HG03066 (cell line): Measurements from ENCODE around the gene RHBDL1.

Source experiments
- ATAC-seq: cut with Tn5 transposase; IDR thresholded peaks from one replicate; pipeline ENCODE4 v1.9.1; 2021; ENCODE audit warnings: low read depth; ENCODE audit not compliant: unreplicated experiment

RHBDL1 gene

GRCh38 chr16:652454-653305, 22.8 kb upstream of the RHBDL1 start:
- ATAC-seq, result no peak

- ATAC-seq, result no peak
Measured at GRCh38 chr16:654034-654433, 21.4 kb upstream of the RHBDL1 start.

GRCh38 chr16:657487-657886, 18.0 kb upstream of the RHBDL1 start:
- ATAC-seq, result no peak

DNA sequence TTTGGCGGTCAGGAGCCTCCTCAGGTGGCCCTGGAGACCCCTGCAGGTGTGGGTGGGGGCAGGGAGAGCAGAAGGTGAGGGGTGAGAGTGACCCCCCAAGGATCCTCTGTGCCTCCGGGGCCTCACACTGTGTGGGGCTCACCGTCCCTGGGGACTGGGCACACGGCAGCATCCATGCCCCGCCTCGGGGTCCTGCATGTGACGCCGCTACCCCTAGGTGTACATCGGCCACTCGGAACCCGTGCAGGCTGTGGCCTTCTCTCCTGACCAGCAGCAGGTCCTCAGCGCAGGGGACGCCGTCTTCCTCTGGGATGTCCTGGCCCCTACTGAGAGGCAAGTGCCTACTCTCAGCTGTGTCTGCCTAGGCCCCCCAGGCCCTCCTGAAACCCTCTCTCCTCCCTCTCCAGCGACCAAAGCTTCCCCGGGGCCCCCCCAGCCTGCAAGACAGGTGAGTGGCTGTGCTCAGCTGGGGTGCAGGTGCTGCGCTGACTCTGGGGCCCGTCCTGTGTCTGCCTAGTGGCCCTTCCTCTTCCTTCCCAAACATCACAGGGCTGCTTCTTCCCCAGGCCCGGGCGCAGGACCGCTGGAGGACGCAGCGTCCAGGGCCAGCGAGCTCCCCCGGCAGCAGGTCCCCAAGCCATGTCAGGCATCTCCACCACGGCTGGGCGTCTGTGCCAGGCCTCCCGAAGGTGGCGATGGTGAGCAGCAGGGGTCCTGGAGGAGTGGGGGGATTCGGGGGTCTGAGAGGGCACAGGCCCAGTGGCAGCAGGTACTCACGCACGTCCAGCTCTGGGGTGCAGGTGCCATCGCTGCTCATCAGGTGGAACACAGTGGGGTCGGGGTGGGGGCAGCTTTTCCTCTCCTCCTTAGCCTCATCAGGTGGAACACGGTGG, 16.5 kb upstream of the RHBDL1 start:
- no peak for ATAC-seq

- ATAC-seq, result no peak
Measured at GRCh38 chr16:659618-660017, 15.9 kb upstream of the RHBDL1 start.

DNA sequence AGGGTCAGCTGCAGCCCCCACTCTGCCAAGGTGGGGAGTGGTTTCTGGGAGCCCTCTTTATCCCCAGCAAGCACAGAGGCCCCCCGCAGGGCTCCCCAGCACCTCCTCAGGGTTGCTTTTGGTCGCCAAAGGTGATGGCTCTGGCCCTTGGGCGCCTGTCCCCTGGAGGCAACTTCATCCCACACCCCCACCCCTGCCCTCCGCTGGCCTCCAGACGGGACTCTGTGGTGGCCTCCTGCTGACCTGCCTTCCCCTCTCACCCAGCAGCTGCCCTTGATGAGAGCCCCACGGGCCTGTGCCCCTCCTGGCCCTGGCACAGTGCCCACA, 15.4 kb upstream of the RHBDL1 start:
- ATAC-seq, result no peak

- ATAC-seq, result peak; percentile 63
Measured at GRCh38 chr16:660459-661183, 14.8 kb upstream of the RHBDL1 start.

GRCh38 chr16:661184-661821, 14.2 kb upstream of the RHBDL1 start:
- no peak for ATAC-seq

GRCh38 chr16:662095-662494, 13.4 kb upstream of the RHBDL1 start:
- no peak for ATAC-seq

DNA sequence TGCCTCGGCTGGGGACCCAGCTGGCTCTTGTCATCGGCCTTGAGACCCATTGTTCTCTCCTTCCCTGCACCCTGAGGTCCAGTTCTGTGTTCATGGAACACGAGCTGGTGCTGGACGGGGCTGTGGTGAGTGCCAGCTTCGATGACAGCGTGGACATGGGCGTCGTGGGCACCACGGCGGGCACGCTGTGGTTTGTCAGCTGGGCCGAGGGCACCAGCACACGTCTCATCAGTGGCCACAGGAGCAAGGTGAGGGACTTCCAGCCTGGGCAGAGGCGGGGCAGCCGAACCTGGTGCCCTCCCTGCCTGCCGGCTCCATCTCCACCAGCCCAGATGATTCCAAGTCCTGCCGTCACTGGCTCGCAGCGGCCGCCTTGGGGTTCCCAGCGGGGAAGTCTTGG, 12.9 kb upstream of the RHBDL1 start:
- ATAC-seq, result no peak

DNA sequence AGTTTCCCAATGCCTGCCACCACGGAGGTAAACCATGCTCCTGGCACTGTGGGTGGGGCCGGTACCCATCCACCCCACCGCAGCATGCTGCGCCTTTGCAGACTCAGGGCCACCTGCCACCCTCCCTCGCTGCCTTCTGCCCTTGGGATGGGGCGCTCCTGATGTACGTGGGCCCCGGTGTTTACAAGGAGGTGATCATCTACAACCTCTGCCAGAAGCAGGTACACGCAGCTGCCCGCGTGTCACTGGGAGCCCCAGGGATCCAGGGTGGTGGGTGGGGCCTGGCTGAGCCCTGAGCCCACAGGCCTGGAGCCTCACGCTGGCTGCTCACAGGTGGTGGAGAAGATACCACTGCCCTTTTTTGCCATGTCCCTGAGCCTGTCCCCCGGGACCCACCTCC, 8.9 kb upstream of the RHBDL1 start:
- no peak for ATAC-seq

- ATAC-seq, result no peak
Measured at GRCh38 chr16:667113-667779, 8.2 kb upstream of the RHBDL1 start.

- peak; percentile 77 for ATAC-seq
Measured at GRCh38 chr16:667780-668518, 7.5 kb upstream of the RHBDL1 start, which contains the start of gene RHOT2. Gene RHOT2 (plus strand): TSS chr16:668132. CDS start chr16:668200, 68 bp downstream.

- ATAC-seq, result peak; percentile 14
Measured at GRCh38 chr16:668519-669171, 6.8 kb upstream of the RHBDL1 start.

- ATAC-seq, result no peak
Measured at GRCh38 chr16:669666-670065, 5.8 kb upstream of the RHBDL1 start.

DNA sequence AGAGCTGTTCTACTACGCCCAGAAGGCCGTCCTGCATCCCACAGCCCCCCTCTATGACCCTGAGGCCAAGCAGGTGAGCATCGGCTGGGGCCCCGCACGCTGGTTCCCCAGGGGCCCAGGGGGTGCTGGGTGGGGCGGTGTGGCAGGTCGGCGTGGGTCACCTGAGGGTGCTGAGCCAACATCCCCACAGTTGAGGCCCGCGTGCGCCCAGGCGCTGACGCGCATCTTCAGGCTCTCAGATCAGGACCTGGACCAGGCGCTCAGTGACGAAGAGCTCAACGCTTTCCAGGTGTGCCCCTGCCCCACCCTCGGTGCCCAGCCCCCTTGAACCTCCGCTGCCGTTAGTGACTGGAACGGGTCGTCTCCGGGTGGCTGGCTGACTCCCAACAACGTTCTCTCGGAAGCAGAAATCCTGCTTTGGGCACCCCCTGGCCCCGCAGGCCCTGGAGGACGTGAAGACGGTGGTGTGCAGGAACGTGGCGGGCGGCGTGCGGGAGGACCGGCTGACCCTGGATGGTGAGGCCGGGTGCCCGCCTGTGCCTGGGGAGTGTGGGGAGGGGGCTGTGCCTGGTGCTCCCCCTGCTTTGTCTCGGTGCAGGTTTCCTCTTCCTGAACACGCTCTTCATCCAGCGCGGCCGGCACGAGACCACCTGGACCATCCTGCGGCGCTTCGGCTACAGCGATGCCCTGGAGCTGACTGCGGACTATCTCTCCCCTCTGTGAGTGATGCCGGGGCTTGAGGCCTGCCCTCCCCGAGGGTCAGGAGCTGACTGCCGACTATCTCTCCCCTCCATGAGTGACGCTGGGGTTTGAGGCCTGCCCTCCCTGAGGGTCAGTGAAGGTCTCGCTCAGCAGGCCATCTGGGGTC, 4.8 kb upstream of the RHBDL1 start:
- no peak for ATAC-seq

DNA sequence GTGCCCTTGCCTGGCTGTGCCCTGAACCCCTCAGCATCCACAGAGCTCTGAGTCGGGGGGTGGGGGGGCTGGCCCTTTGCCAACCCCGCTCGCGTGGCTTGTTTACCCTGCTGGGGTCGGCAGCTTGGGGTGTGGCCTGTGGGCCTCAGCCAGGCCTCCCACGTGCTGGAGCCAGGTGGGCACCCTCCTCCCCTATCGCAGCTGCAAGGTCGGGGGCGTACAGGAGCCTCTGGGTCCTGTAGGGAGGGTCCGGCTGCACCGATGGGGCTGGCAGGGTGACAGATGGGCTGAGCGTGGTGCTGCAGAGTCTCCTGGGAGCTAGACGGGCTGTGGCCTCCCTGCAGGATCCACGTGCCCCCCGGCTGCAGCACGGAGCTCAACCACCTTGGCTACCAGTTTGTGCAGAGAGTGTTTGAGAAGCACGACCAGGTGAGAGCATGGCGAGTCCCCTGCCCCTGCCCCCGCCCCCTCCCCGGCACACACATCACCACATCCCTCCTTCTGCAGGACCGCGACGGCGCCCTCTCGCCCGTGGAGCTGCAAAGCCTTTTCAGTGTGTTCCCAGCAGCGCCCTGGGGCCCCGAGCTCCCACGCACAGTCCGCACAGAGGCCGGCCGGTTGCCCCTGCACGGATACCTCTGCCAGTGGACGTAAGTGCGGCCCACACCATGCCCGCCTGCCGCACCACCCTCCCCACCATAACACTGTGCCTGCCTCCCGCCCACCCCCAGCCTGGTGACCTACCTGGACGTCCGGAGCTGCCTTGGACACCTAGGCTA, 3.9 kb upstream of the RHBDL1 start:
- ATAC-seq, result no peak
